H9 (cell line): ENCODE data around the gene PIEZO2. TPM values are rescaled to one million over a fixed set of nuclear protein-coding genes. Genes with fewer than 3 reads are reported as not detected.

Source experiments
- DNase-seq: peaks from one replicate; pipeline ENCODE4 v3.0.0-alpha.2; 2017
- H2AFZ ChIP-seq: one replicate; pipeline ENCODE4 v1.6.1; 2013; ENCODE audit warnings: mild to moderate bottlenecking, low read length, control low read depth, moderate library complexity
- H2AK5ac ChIP-seq: 2 replicates; pipeline ENCODE4 v1.6.1; 2013; ENCODE audit warnings: low read length, control low read depth, mixed read lengths; ENCODE audit not compliant: insufficient read length
- H2BK120ac ChIP-seq: one replicate; pipeline ENCODE4 v1.6.1; 2013; ENCODE audit warnings: low read depth, mild to moderate bottlenecking, low read length, control low read depth, inconsistent platforms; ENCODE audit not compliant: poor library complexity, severe bottlenecking
- H2BK12ac ChIP-seq: 2 replicates; pipeline ENCODE4 v1.6.1; 2013; ENCODE audit warnings: low read length, control low read depth, mixed read lengths, low read depth; ENCODE audit not compliant: insufficient read length
- H2BK15ac ChIP-seq: 2 replicates; pipeline ENCODE4 v1.6.1; 2013; ENCODE audit warnings: low read depth, low read length, control low read depth
- H2BK20ac ChIP-seq: one replicate; pipeline ENCODE4 v1.6.1; 2013; ENCODE audit warnings: low read depth, mild to moderate bottlenecking, low read length, control low read depth, inconsistent platforms; ENCODE audit not compliant: poor library complexity, severe bottlenecking
- H2BK5ac ChIP-seq: 2 replicates; pipeline ENCODE4 v1.6.1; 2013; ENCODE audit warnings: low read length, control low read depth, mixed read lengths; ENCODE audit not compliant: insufficient read length
- H3K14ac ChIP-seq: 2 replicates; pipeline ENCODE4 v1.6.1; 2013; ENCODE audit warnings: low read length, control low read depth; ENCODE audit not compliant: insufficient read depth
- H3K18ac ChIP-seq: 2 replicates; pipeline ENCODE4 v1.6.1; 2013; ENCODE audit warnings: low read depth, mild to moderate bottlenecking, mixed read lengths, low read length, control low read depth; ENCODE audit not compliant: insufficient read length
- H3K23ac ChIP-seq: 2 replicates; pipeline ENCODE4 v1.6.1; 2013; ENCODE audit warnings: low read length, control low read depth, mixed read lengths, low read depth; ENCODE audit not compliant: insufficient read length
- H3K23me2 ChIP-seq: 2 replicates; pipeline ENCODE4 v1.6.1; 2013; ENCODE audit warnings: low read depth, mild to moderate bottlenecking, mixed read lengths, low read length, control low read depth; ENCODE audit not compliant: insufficient read length, poor library complexity, severe bottlenecking
- H3K27ac ChIP-seq: 2 replicates; pipeline ENCODE4 v1.5.1; 2013; ENCODE audit warnings: low read length, control low read depth, mixed read lengths, low read depth; ENCODE audit not compliant: insufficient read length
- H3K27me3 ChIP-seq: 2 replicates; pipeline ENCODE4 v1.6.1; 2013; ENCODE audit warnings: low read length, control low read depth, inconsistent platforms; ENCODE audit not compliant: insufficient read depth
- H3K4ac ChIP-seq: 2 replicates; pipeline ENCODE4 v1.6.1; 2013; ENCODE audit warnings: low read depth, mild to moderate bottlenecking, control low read depth, inconsistent platforms, low read length, moderate library complexity
- H3K4me1 ChIP-seq: 2 replicates; pipeline ENCODE4 v1.6.1; 2013; ENCODE audit warnings: low read length, control low read depth, inconsistent platforms; ENCODE audit not compliant: insufficient read depth
- H3K4me2 ChIP-seq: 2 replicates; pipeline ENCODE4 v1.6.1; 2013; ENCODE audit warnings: low read length, control low read depth, mixed read lengths; ENCODE audit not compliant: insufficient read length, insufficient read depth
- H3K56ac ChIP-seq: 2 replicates; pipeline ENCODE4 v1.6.1; 2013; ENCODE audit warnings: low read depth, mild to moderate bottlenecking, mixed read lengths, low read length, control low read depth; ENCODE audit not compliant: insufficient read length
- H3K79me1 ChIP-seq: 2 replicates; pipeline ENCODE4 v1.6.1; 2013; ENCODE audit warnings: low read depth, mild to moderate bottlenecking, moderate library complexity, low read length, control low read depth, inconsistent platforms; ENCODE audit not compliant: insufficient read depth, poor library complexity, severe bottlenecking
- H3K79me2 ChIP-seq: 2 replicates; pipeline ENCODE4 v1.6.1; 2013; ENCODE audit warnings: low read length, control low read depth, inconsistent platforms; ENCODE audit not compliant: insufficient read depth
- H3K9ac ChIP-seq: 2 replicates; pipeline ENCODE4 v1.6.1; 2013; ENCODE audit warnings: low read length, control low read depth, mixed read lengths; ENCODE audit not compliant: insufficient read length; ENCODE audit errors: extremely low read depth
- H3K9me3 ChIP-seq: one replicate; pipeline ENCODE4 v1.6.1; 2013; ENCODE audit warnings: low read depth, low read length, inconsistent platforms; ENCODE audit not compliant: control insufficient read depth
- H3T11ph ChIP-seq: one replicate; pipeline ENCODE4 v1.6.1; 2013; ENCODE audit warnings: mild to moderate bottlenecking, low read length, control low read depth, inconsistent platforms
- H4K20me1 ChIP-seq: one replicate; pipeline ENCODE4 v1.6.1; 2013; ENCODE audit not compliant: control insufficient read depth, insufficient read length, insufficient read depth
- H4K5ac ChIP-seq: 2 replicates; pipeline ENCODE4 v1.6.1; 2013; ENCODE audit warnings: low read depth, mild to moderate bottlenecking, mixed read lengths, low read length, control low read depth; ENCODE audit not compliant: insufficient read length
- H4K8ac ChIP-seq: replicated peaks from 2 replicates; pipeline ENCODE4 v1.6.1; 2013; ENCODE audit warnings: low read length, control low read depth, mixed read lengths, low read depth; ENCODE audit not compliant: insufficient read length
- H4K91ac ChIP-seq: 2 replicates; pipeline ENCODE4 v1.6.1; 2013; ENCODE audit warnings: low read depth, mild to moderate bottlenecking, moderate library complexity, mixed read lengths, low read length, control low read depth; ENCODE audit not compliant: insufficient read length
- H3K27ac Mint-ChIP-seq, 3 experiments: 2 replicates in 2 of 3; 3 replicates in 1 of 3; pipeline ENCODE4 v1.8.0; 2020 to 2021; ENCODE audit warnings: mixed read lengths in 3 of 3, mild to moderate bottlenecking in 1 of 3, moderate library complexity in 1 of 3
- H3K27me3 Mint-ChIP-seq: 2 replicates; pipeline ENCODE4 v1.8.0; 2021; ENCODE audit warnings: low read depth, mild to moderate bottlenecking, moderate library complexity, mixed read lengths
- H3K36me3 Mint-ChIP-seq, 3 experiments: 2 replicates in 2 of 3; 3 replicates in 1 of 3; pipeline ENCODE4 v1.8.0; 2020 to 2021; ENCODE audit warnings: low read depth in 3 of 3, mixed read lengths in 3 of 3; ENCODE audit not compliant: insufficient read depth in 1 of 3
- H3K4me1 Mint-ChIP-seq, 2 experiments: 2 replicates each; pipeline ENCODE4 v1.8.0; 2020; ENCODE audit warnings: mixed read lengths in 2 of 2
- H3K4me3 Mint-ChIP-seq, 2 experiments: 2 replicates in 1 of 2; 3 replicates in 1 of 2; pipeline ENCODE4 v1.8.0; 2020 to 2021; ENCODE audit warnings: mild to moderate bottlenecking in 2 of 2, mixed read lengths in 2 of 2, moderate library complexity in 1 of 2
- H3K9me3 Mint-ChIP-seq, 2 experiments: 2 replicates in 1 of 2; 3 replicates in 1 of 2; pipeline ENCODE4 v1.8.0; 2020; ENCODE audit warnings: mild to moderate bottlenecking in 2 of 2, mixed read lengths in 2 of 2, moderate library complexity in 1 of 2
- WGBS: extraction: QIAGEN DNeasy Blood & Tissue Kit; methylation state at CpG from one replicate; pipeline ENCODE4 v1.1.7; 2013; ENCODE audit warnings: missing lambda C conversion rate, low lambda C conversion rate, mixed read lengths; ENCODE audit not compliant: insufficient read length; ENCODE audit errors: extremely low coverage; 5-methylcytosine and 5-hydroxymethylcytosine counted together
- total RNA-seq: library from RNA; stranded (reverse); gene quantifications from 2 replicates; pipeline ENCODE4 v1.2.1, GENCODE V29; 2021
- TF ChIP-seq, protein P1 (sequence below): fragments of 200-600 bp; sonication (generic); conservative IDR thresholded peaks from 3 replicates; pipeline ENCODE4 v1.8.0; 2021; ENCODE audit warnings: antibody characterized with exemption, mild to moderate bottlenecking

Gene PIEZO2
- total RNA-seq, 1 experiment from 2014 or later, result 3.9 TPM

DNA sequence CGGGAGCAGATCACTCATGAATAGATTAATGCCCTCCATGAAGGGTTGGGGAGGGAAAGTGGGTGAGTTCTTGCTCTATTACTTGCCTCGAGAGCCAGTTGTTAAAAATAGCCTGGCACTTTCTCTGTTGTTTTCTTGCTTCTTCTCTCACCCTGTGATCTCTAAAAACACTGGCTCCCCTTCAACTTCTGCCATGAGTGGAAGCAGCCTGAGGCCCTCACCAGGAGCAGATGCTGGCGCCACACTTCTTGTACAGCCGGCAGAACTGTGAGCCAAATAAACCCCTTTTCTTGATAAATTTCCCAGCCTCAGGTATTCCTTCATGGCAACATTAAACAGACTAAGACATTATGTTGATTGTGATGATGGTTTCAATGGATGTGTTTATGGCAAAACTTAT, 307.0 kb downstream of the PIEZO2 start:
- Histone ChIP-seq H3K79me1 (no peaks in the 10 kb centered on the region), H2BK120ac (no peak overlapping the region), H3K18ac (no peak overlapping the region), H2BK20ac (no peak overlapping the region), H3K23ac (no peak overlapping the region), H2AFZ (no peak overlapping the region), H3K27me3 (no peaks in the 10 kb centered on the region), H3K23me2 (no peaks in the 10 kb centered on the region), H3K56ac (no peak overlapping the region), H3K4me1 (0 out of 2 replicates have a peak, but pooled peaks cover 1% of the 10 kb centered on the region), H3K79me2 (no peaks in the 10 kb centered on the region), H4K20me1 (no peaks in the 10 kb centered on the region), H4K91ac (no peak overlapping the region), H2BK12ac (no peak overlapping the region), H3K4me2 (no peak overlapping the region), H2BK15ac (no peak overlapping the region), H3K4ac (no peak overlapping the region), H4K8ac (no peak overlapping the region), H3T11ph (no peak overlapping the region), H3K9ac (no peak overlapping the region), H2BK5ac (no peak overlapping the region), H3K14ac (no peak overlapping the region), H4K5ac (no peak overlapping the region), H2AK5ac (no peak overlapping the region), H3K27ac (no peak overlapping the region), H3K9me3 (no peaks in the 10 kb centered on the region)
- DNase-seq, result no peak
- Mint-ChIP-seq H3K27ac (no peak overlapping the region), H3K9me3 (peaks cover 5 to 8% of the 10 kb centered on the region in 2 experiments), H3K4me3 (no peak overlapping the region), H3K4me1 (peaks cover 4 to 6% of the 10 kb centered on the region in 2 experiments), H3K27me3 (no peaks in the 10 kb centered on the region), H3K36me3 (peaks cover 8 to 12% (median 10%) of the 10 kb centered on the region in 3 experiments)
- no CpG with 5 or more reads among the region's 4 CpGs for WGBS
- TF ChIP-seq, protein P1, sequence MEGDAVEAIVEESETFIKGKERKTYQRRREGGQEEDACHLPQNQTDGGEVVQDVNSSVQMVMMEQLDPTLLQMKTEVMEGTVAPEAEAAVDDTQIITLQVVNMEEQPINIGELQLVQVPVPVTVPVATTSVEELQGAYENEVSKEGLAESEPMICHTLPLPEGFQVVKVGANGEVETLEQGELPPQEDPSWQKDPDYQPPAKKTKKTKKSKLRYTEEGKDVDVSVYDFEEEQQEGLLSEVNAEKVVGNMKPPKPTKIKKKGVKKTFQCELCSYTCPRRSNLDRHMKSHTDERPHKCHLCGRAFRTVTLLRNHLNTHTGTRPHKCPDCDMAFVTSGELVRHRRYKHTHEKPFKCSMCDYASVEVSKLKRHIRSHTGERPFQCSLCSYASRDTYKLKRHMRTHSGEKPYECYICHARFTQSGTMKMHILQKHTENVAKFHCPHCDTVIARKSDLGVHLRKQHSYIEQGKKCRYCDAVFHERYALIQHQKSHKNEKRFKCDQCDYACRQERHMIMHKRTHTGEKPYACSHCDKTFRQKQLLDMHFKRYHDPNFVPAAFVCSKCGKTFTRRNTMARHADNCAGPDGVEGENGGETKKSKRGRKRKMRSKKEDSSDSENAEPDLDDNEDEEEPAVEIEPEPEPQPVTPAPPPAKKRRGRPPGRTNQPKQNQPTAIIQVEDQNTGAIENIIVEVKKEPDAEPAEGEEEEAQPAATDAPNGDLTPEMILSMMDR, result no peak
